Measurements from ENCODE around the gene FOXO3. TPM values are rescaled to one million over a fixed set of nuclear protein-coding genes. Genes with fewer than 3 reads are reported as not detected.

The FOXO3 gene
- polyA plus RNA-seq, 1 of the 3 experiments (the other 2 are of a cell fraction), result 8.1 TPM

DNA sequence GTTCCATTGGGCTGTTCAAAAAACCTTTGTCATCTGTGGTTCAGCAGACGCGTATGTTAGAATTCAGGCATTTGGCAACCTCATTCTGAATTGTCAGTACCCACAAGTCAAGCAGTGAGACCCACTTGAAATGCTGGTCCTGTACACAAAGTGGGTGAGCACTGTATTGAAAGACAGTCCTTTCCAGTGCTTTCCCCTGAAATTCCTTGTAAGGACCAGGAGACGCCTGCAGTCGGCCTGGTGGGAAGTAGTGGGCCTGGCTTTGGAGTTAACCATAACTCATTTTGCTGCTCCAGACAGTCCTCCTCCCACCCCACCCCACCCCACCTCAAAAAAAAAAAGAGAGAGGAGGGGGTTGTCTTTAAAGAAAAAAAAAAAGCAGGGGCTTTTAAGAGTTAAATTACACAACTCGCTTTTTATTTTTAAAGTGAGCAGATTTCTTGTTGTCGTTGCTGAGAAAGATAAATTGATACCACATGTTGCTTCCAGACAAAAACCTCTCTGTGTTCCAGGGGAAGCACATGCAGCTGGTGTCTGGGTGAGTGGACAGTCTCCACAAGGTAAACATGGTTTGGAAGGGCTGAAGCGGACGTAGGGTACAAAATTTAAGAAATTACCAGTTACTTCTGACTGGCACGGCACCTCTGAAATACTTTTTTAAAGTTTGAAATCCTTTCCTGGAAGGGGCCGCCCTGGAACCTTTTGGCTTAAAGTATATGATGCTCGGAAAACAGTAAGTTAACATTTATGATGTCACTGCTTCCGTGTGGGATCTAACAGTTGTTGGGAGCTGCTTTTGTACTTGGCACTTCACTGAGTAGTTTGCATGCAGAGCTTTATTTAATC lies 95.3 kb downstream of the FOXO3 start:
- Histone ChIP-seq H3K79me2 (ENCODE audit: insufficient read depth) (peaks cover 75% of the 10 kb centered on the region), H3K27ac (ENCODE audit: low read depth in 2 of 2, low read length in 1 of 2) (peak overlapping the region; percentile 77 to 97), H4K20me1 (ENCODE audit: insufficient read depth) (peaks cover 8% of the 10 kb centered on the region; the same call in 1 of the 2 replicates), H3K9ac (peak overlapping the region; percentile 10; the same call in 1 of the 2 replicates), H3K27me3 (ENCODE audit: insufficient read depth) (no peaks in the 10 kb centered on the region), H3K9me2 (no peaks in the 10 kb centered on the region), H3K36me3 (replicated peaks in 1 of 2; ENCODE audit: control insufficient read depth in 1 of 2, insufficient read depth in 2 of 2, low read length in 1 of 2) (no peaks in the 10 kb centered on the region), H3K4me1 (ENCODE audit: control insufficient read depth in 1 of 2, insufficient read depth in 2 of 2, low read depth in 1 of 2, low read length in 1 of 2) (peaks cover 46 to 75% of the 10 kb centered on the region in 2 experiments), H3K9me3 (no peaks in the 10 kb centered on the region), H3K4me3 (ENCODE audit: low read depth in 2 of 2, low read length in 1 of 2) (peak overlapping the region; percentile 3 to 50; a peak in 3 of 4 replicates), H3K4me2 (peak overlapping the region; percentile 71; the same call in 1 of the 2 replicates), H3F3A (replicated peaks; ENCODE audit: insufficient read depth) (peaks cover 14% of the 10 kb centered on the region), H2AFZ (ENCODE audit: low read depth) (no peak overlapping the region)
- ChIA-PET POLR2A (interaction anchor here (1.8 kb wide), 1 partner anchor 96 kb away, joined by 5 read pairs; no protein-coding TSS in a partner anchor), CTCF (interaction anchor here (0.6 to 0.9 kb wide), 5 partner anchors 9 to 786 kb away, joined by 3 read pairs; no protein-coding TSS in a partner anchor)
- peak; percentile 50 for DNase-seq
- 23% methylated on average over 12 of the region's 12 CpGs for WGBS (ENCODE audit: low lambda C conversion rate)
- TF ChIP-seq RCOR1 (IDR thresholded peaks at IDR 0.05; ENCODE audit: low read length) (peak; percentile 55; the same call in 1 of the 2 replicates), GABPA (IDR thresholded peaks at IDR 0.05; ENCODE audit: low read depth) (no peak), MXI1 (IDR thresholded peaks at IDR 0.05; ENCODE audit: low read depth, low read length) (peak; percentile 97), RXRA (IDR thresholded peaks at IDR 0.05; ENCODE audit: borderline replicate concordance, low read depth) (no peak), PBX3 (IDR thresholded peaks at IDR 0.05) (peak; percentile 67), TCF12 (IDR thresholded peaks at IDR 0.05) (peak; percentile 97), YY1 (IDR thresholded peaks at IDR 0.05; ENCODE audit: low read depth) (no peak), CHD2 (IDR thresholded peaks at IDR 0.05; ENCODE audit: low read length, partially characterized antibody) (peak; percentile 49), RAD21 (IDR thresholded peaks at IDR 0.05; ENCODE audit: low read length) (0 out of 2 replicates have a peak, but pooled peaks have one; percentile 3), EZH2phosphoT487 (IDR thresholded peaks at IDR 0.05; ENCODE audit: borderline replicate concordance, low read depth) (no peak), JUND (IDR thresholded peaks at IDR 0.05) (0 out of 2 replicates have a peak, but pooled peaks have one; percentile 28), TEAD4 (IDR thresholded peaks at IDR 0.05; ENCODE audit: borderline replicate concordance, insufficient read depth) (no peak), FOXM1 (IDR thresholded peaks at IDR 0.05; ENCODE audit: low read depth) (no peak), SMC3 (IDR thresholded peaks at IDR 0.05; ENCODE audit: low read depth, low read length) (no peak), CTCF (IDR thresholded peaks at IDR 0.05) (no peak), NRF1 (IDR thresholded peaks at IDR 0.05; ENCODE audit: low read depth, low read length) (no peak), FOSL2 (IDR thresholded peaks at IDR 0.05; ENCODE audit: borderline replicate concordance, low read depth) (no peak), USF2 (IDR thresholded peaks at IDR 0.05; ENCODE audit: borderline replicate concordance, low read depth, low read length) (no peak), SIN3A (IDR thresholded peaks at IDR 0.05; ENCODE audit: borderline replicate concordance, low read depth, low read length) (peak; percentile 90; the same call in 1 of the 2 replicates), ELF1 (IDR thresholded peaks at IDR 0.05) (no peak), REST (IDR thresholded peaks at IDR 0.05; ENCODE audit: low read depth, low read length) (0 out of 2 replicates have a peak, but pooled peaks have one; percentile 17), GATA2 (CRISPR knock-in tag; IDR thresholded peaks at IDR 0.05) (no peak)
- TF ChIP-seq, protein P1, sequence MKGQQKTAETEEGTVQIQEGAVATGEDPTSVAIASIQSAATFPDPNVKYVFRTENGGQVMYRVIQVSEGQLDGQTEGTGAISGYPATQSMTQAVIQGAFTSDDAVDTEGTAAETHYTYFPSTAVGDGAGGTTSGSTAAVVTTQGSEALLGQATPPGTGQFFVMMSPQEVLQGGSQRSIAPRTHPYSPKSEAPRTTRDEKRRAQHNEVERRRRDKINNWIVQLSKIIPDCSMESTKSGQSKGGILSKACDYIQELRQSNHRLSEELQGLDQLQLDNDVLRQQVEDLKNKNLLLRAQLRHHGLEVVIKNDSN (IDR thresholded peaks at IDR 0.05; ENCODE audit: borderline replicate concordance, low read depth), result no peak
- TF ChIP-seq, protein P2, sequence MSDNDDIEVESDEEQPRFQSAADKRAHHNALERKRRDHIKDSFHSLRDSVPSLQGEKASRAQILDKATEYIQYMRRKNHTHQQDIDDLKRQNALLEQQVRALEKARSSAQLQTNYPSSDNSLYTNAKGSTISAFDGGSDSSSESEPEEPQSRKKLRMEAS (IDR thresholded peaks at IDR 0.05; ENCODE audit: low read depth), result peak; percentile 95

All from SK-N-SH (cell line).